Prostate gland (tissue), 2 donors: ENCODE data around the gene SPHK2. TPM values are rescaled to one million over a fixed set of nuclear protein-coding genes. Genes with fewer than 3 reads are reported as not detected.
A peak's percentile ranks its signal among the peaks of the same experiment; 100 is the strongest.
"Not testable (repeated sequence)": the region's sequence is repeated elsewhere in the genome, so short reads cannot be mapped to it uniquely, and the experiment has no call there.

Source experiments
- DNase-seq: peaks from one replicate; pipeline ENCODE4 v3.0.0-alpha.2; 2019; ENCODE audit warnings: low spot score
- H3K27ac ChIP-seq, 2 donors: fragments of 200-600 bp; sonication (generic); 2 replicates each; pipeline ENCODE4 v1.5.1; 2017 to 2019
- H3K27me3 ChIP-seq: fragments of 200-600 bp; sonication (generic); replicated peaks from 2 replicates; pipeline ENCODE4 v1.5.1; 2019; ENCODE audit not compliant: insufficient read depth
- H3K36me3 ChIP-seq, 2 donors: fragments of 200-600 bp; sonication (generic); 1 replicate in 1 of 2; 2 replicates in 1 of 2; pipeline versions ENCODE4 v1.5.1 to v1.8.1; 2017 to 2019
- H3K4me1 ChIP-seq: fragments of 200-600 bp; sonication (generic); replicated peaks from 2 replicates; pipeline ENCODE4 v1.5.1; 2019
- H3K4me3 ChIP-seq, 2 donors: fragments of 200-600 bp; sonication (generic); 2 replicates each; pipeline ENCODE4 v1.5.1; 2017 to 2019
- H3K9me3 ChIP-seq: fragments of 200-600 bp; sonication (generic); 2 replicates; pipeline ENCODE4 v1.5.1; 2017
- POLR2A ChIP-seq: fragments of 450-650 bp; IDR thresholded peaks from one replicate; pipeline ENCODE4 v1.6.1; 2016; ENCODE audit warnings: antibody characterized with exemption, mild to moderate bottlenecking
- POLR2AphosphoS5 ChIP-seq: sonication (generic); formaldehyde crosslinking; IDR thresholded peaks from one replicate; pipeline ENCODE4 v1.6.1; 2017; ENCODE audit warnings: antibody characterized with exemption
- WGBS: methylation state at CpG from one replicate; pipeline ENCODE4 v1.1.5; 2018; 5-methylcytosine and 5-hydroxymethylcytosine counted together
- intact Hi-C: fragments of 100-400 bp; cut with DNase I; formaldehyde crosslinking; loops from one replicate; pipeline ENCODE4 v1.14.2; 2022
- total RNA-seq, 2 donors: library from RNA; depleted of rRNA; stranded (reverse); fragments of >200 nt; gene quantifications; one replicate each; pipeline ENCODE4 v1.1.0, GENCODE V29; 2016
- TF ChIP-seq, protein P1 (sequence below), 4 experiments: fragments of 200-600 bp in 2 of 4; fragments of 450-650 bp in 2 of 4; sonication (generic) in 2 of 4; IDR thresholded peaks; 1 replicate in 3 of 4; 2 replicates in 1 of 4; pipeline ENCODE4 v1.5.1; 2016 to 2019; ENCODE audit warnings: antibody characterized with exemption in 4 of 4, mild to moderate bottlenecking in 2 of 4, moderate library complexity in 2 of 4

The SPHK2 gene
- total RNA-seq, 2 donors from 2014 or later: 24.8 to 25.4 TPM

DNA sequence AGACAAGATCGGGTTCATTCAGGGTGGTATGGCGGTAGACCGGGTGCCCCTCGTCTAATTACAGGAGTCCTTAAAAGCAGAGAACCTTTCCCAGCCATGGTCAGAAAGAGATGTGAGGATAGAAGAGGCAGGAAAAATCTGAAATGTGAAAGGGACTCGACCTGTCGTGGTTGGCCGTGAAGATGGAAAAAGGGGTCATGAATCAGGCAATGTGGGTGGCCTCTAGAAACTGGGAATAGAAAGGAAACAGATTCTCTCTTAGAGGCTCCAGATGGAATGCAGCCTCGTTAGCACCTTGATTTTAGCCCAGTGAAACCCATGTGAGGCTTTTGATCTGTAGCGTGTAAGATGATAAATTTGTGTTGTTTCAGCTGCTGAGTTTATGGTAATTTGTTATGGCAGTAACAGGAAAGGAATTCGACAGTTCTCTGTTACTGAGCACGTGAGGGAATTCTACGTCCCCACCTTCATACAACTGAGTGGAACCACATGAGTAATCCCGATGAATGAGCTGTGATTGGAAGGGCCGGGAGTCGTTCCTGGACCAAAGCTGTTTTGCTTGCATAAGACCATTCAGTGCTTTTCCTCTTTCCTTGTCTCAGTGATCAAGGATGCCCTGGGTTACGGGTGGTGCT is 37.7 kb downstream of the SPHK2 start:
- Histone ChIP-seq H3K9me3 (no peaks in the 10 kb centered on the region), H3K27ac (no peak overlapping the region), H3K27me3 (no peaks in the 10 kb centered on the region), H3K4me1 (no peaks in the 10 kb centered on the region), H3K36me3 (no peaks in the 10 kb centered on the region), H3K4me3 (no peak overlapping the region)
- TF ChIP-seq POLR2AphosphoS5 (no peak), POLR2A (no peak)
- TF ChIP-seq, protein P1, sequence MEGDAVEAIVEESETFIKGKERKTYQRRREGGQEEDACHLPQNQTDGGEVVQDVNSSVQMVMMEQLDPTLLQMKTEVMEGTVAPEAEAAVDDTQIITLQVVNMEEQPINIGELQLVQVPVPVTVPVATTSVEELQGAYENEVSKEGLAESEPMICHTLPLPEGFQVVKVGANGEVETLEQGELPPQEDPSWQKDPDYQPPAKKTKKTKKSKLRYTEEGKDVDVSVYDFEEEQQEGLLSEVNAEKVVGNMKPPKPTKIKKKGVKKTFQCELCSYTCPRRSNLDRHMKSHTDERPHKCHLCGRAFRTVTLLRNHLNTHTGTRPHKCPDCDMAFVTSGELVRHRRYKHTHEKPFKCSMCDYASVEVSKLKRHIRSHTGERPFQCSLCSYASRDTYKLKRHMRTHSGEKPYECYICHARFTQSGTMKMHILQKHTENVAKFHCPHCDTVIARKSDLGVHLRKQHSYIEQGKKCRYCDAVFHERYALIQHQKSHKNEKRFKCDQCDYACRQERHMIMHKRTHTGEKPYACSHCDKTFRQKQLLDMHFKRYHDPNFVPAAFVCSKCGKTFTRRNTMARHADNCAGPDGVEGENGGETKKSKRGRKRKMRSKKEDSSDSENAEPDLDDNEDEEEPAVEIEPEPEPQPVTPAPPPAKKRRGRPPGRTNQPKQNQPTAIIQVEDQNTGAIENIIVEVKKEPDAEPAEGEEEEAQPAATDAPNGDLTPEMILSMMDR (IDR thresholded peaks at IDR 0.05): no peak
- WGBS: 41% methylated on average over 16 of the region's 16 CpGs
- intact Hi-C loops: no loop called here
- DNase-seq: no peak

GRCh38 chr19:48657828-48658227 is 38.5 kb downstream of the SPHK2 start:
- DNase-seq, H3K4me3 ChIP-seq, intact Hi-C loops, H3K4me1 ChIP-seq, H3K27me3 ChIP-seq, H3K36me3 ChIP-seq, H3K27ac ChIP-seq, H3K9me3 ChIP-seq: not testable (repeated sequence)
- 92% methylated on average over 5 of the region's 5 CpGs for WGBS

- Histone ChIP-seq H3K4me1 (no peaks in the 10 kb centered on the region), H3K9me3 (no peaks in the 10 kb centered on the region), H3K27me3 (no peaks in the 10 kb centered on the region), H3K36me3 (no peaks in the 10 kb centered on the region), H3K27ac (no peak overlapping the region), H3K4me3 (no peak overlapping the region)
- WGBS: 96% methylated on average over 6 of the region's 6 CpGs
- DNase-seq: no peak
- TF ChIP-seq, protein P1 (IDR thresholded peaks at IDR 0.05): no peak
- TF ChIP-seq POLR2AphosphoS5 (no peak), POLR2A (no peak)
- intact Hi-C loops: no loop called here
Measured at GRCh38 chr19:48658483-48658882, 39.2 kb downstream of the SPHK2 start.

DNA sequence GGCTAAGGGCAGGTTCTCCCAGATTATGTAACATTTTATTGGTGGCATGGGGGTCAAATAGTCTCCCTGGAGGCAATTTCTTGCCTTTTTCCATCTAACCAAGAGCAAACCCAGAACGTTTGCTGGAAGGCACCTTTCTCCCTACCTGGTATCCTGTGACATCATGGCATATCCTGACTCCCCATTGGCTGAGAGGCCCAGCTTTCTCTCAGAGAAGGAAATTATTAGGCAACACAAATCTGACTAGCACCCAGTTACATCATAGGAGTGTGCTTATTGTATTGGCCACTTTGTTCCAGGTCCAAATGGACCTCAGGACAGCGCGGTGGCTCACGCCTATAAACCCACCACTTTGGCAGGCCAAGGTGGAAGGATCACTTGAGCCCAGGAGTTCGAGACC is 40.5 kb downstream of the SPHK2 start:
- DNase-seq: no peak
- TF ChIP-seq POLR2AphosphoS5 (no peak), POLR2A (no peak)
- Histone ChIP-seq H3K4me3 (no peak overlapping the region), H3K9me3 (no peaks in the 10 kb centered on the region), H3K36me3 (no peaks in the 10 kb centered on the region), H3K27me3 (no peaks in the 10 kb centered on the region), H3K4me1 (no peaks in the 10 kb centered on the region), H3K27ac (no peak overlapping the region)
- 76% methylated on average over 5 of the region's 5 CpGs for WGBS
- intact Hi-C loops: no loop called here

GRCh38 chr19:48660852-48661710 is 41.8 kb downstream of the SPHK2 start:
- H3K9me3 ChIP-seq: no peaks in the 10 kb centered on the region
- H3K27ac ChIP-seq: no peak overlapping the region
- intact Hi-C loops: no loop called here
- TF ChIP-seq POLR2A (no peak), POLR2AphosphoS5 (peak; percentile 63)
- TF ChIP-seq, protein P1 (IDR thresholded peaks at IDR 0.05): no peak
- 64% methylated on average over 35 of the region's 35 CpGs for WGBS
- H3K4me3 ChIP-seq: no peak overlapping the region
- peak; percentile 51 for DNase-seq
- no peaks in the 10 kb centered on the region for H3K36me3 ChIP-seq
- H3K27me3 ChIP-seq: no peaks in the 10 kb centered on the region
- no peaks in the 10 kb centered on the region for H3K4me1 ChIP-seq

DNA sequence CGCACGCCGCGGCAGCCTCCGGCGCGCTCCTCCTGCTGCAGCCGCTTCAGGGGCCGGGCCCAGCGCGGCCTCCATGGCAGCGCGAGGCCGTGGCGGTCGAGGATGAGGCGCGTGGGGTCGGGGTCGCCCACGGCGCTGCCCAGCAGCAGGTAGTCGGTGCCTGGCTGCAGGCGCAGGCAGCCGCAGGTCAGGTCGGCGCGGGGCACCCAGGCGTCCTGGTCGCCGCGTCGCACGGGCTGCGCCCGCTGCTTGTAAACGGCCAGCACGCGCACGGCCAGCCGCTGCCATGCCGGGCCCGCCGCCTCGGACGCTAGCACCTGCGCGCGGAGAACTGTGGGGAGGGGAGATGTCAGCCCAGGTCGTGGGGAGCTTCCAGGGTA is 42.4 kb downstream of the SPHK2 start:
- TF ChIP-seq POLR2AphosphoS5 (no peak), POLR2A (no peak)
- TF ChIP-seq, protein P1 (IDR thresholded peaks at IDR 0.05): no peak
- Histone ChIP-seq H3K4me3 (no peak overlapping the region), H3K36me3 (no peaks in the 10 kb centered on the region), H3K9me3 (no peaks in the 10 kb centered on the region), H3K27ac (no peak overlapping the region), H3K4me1 (no peaks in the 10 kb centered on the region), H3K27me3 (no peaks in the 10 kb centered on the region)
- 96% methylated on average over 30 of the region's 50 CpGs for WGBS
- DNase-seq: no peak
- intact Hi-C loops: no loop called here
